ENCODE measurements around the gene CKM.
"Not testable (repeated sequence)": the region's sequence is repeated elsewhere in the genome, so short reads cannot be mapped to it uniquely, and the experiment has no call there.

The CKM gene

GRCh38 chr19:45314708-45315245 lies 7.9 kb downstream of the CKM start:
- DNase-seq: no peak

DNA sequence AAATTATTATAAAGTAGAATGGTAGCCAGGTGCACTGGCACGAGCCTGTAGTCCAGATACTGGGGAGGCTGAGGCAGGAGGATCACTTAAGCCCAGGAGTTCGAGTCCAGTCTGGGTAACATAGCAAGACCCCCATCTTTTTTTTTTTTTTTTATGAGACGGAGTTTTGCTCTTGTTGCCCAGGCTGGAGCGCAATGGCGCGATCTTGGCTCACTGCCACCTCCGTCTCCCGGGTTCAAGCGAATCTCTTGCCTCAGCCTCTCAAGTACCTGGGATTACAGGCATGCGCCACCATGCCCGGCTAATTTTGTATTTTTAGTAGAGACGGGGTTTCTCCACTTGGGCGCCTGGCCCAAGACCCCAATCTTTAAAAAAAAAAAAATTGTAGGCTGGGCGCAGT lies 10.4 kb downstream of the CKM start:
- DNase-seq: not testable (repeated sequence)

DNA sequence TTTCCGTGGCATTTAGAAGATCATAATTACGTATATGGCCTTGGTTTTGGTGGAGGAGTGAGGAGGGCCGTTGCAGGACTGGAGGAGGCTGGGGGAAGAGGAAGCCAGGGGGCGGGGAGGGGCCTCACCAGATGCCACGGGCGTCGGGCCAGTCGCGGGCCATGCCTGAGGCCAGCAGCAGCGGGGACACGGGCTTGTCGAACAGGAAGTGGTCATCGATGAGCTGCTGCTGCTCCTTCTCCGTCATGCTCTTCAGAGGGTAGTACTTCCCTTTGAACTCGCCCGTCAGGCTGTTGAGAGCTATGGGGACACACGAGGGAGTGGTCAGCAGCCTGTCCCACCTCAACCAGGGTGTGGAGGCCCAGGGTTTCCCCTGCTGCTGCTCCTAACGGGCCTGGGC lies 11.1 kb downstream of the CKM start:
- peak; percentile 27 for DNase-seq

GRCh38 chr19:45309322-45309721 lies 13.4 kb downstream of the CKM start:
- not testable (repeated sequence) for DNase-seq

DNA sequence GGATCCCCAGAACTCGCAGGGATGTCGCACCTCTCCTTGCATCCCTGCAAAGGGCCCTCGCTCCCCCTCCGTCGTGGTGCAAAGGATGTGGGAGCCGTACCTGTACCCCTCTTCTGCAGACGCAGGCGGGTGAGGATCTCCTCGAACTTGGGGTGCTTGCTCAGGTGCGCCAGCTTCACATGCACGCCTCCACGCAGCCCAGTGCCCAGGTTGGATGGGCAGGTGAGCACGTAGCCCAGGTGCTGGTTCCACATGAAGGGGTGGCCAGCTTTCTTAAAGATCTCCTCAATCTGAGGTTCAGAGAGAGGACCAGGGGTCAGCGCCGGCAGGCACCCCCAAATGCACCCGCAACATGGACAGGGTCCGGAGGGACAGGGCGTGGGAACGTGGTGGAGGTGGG lies 15.3 kb downstream of the CKM start:
- DNase-seq: no peak

DNA sequence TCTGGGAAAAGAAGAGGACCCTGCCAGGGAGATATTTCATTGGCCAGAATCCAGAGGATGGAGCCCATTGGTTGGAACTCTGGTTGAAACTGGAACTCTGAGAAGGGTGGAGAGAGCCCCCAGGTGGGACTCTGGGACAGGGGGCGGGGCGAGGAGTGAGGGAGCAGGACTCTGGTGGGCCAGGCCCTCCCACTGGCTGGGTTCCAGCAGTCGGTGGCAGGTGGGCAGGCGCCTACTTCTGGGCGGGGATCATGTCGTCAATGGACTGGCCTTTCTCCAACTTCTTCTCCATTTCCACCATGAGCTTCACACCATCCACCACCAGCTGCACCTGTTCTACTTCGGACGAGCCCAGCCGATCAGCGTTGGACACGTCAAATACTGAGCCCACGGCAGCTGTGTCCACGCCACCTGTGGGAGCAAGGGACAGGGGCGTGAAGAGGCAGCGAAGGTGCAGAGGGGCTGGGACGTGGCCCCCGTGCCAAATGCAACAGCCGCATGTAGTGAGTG lies 16.1 kb downstream of the CKM start:
- no peak for DNase-seq

- DNase-seq: no peak
Observed at GRCh38 chr19:45306040-45306439, 16.6 kb downstream of the CKM start.

- DNase-seq: no peak
Observed at GRCh38 chr19:45305421-45305820, 17.3 kb downstream of the CKM start.

GRCh38 chr19:45305007-45305406 lies 17.7 kb downstream of the CKM start:
- no peak for DNase-seq

GRCh38 chr19:45304141-45304926 lies 18.3 kb downstream of the CKM start:
- no peak for DNase-seq

DNA sequence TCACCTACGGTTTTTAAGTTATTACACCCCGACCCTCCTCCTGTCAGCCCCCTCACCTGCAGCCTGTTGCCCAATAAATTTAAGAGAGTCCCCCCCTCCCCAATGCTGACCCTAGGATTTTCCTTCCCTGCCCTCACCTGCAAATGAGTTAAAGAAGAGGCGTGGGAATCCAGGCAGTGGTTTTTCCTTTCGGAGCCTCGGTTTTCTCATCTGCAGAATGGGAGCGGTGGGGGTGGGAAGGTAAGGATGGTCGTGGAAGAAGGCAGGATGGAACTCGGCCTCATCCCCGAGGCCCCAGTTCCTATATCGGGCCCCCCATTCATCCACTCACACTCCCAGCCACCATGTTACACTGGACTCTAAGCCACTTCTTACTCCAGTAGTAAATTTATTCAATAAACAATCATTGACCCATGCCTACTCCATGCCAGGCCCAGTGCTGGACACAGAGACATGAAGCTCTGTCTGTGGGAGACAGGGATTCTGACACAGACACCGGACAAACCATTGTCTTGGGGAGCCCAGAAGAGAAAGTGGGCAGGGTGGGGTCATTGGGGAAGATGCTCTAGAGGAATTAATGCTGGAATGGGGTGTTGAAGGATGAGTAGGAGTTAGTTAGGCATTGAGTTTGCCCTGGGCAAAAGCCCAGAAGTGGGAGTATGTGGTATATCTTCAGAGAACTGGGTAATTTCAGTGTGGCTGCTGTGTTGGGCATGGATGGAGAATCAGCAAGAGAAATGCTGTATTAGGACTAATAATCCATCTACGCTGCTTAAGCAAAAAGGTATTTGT lies 19.2 kb downstream of the CKM start:
- no peak for DNase-seq

DNA sequence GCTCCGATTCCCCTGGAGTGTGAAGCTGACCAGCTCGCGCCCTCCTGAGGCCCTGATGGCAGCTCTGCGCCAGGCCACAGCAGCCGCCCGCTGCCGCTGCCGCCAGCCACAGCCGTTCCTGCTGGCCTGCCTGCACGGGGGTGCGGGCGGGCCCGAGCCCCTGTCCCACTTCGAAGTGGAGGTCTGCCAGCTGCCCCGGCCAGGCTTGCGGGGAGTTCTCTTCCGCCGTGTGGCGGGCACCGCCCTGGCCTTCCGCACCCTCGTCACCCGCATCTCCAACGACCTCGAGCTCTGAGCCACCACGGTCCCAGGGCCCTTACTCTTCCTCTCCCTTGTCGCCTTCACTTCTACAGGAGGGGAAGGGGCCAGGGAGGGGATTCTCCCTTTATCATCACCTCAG lies 20.3 kb downstream of the CKM start:
- DNase-seq: no peak

DNA sequence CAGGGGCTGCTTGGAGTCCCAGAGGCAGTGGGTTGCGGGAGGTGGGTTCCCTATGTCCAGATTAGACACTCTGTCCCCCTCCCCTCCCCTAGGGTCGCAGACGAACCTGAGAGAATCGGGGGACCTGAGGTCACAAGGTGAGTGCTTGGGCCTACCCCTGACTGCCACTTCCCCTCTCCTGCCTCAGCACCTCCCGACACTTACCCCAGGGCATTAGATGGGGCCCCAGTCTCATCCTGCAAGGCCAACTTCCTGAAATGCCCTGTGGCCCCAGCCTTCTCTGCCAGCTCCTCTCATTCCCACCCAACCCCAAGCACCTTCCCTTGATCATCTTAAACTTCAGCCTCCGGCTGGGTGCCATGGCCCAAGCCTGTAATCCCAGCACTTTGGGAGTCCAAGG lies 23.0 kb downstream of the CKM start:
- no peak for DNase-seq

DNA sequence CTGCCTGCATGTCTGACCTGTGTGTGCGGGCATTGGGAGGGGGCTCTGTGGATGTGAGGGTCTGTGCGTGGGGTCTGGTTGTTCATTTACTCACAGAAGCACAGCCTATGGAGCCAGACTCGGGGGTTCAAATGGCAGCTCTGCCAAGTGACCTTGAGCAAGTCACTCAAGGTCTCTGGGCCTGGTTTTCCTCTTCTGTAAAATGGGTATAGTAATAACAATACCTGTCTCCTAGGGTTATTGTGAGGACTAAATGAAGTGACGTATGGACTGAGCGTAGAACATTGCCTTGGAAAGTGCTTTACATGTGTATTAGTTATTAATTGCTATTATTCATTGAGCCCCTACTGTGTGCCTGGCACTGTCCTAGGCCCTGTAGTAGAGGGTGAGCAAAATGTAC lies 24.4 kb downstream of the CKM start:
- DNase-seq: no peak

- DNase-seq: no peak
Observed at GRCh38 chr19:45297674-45298073, 25.0 kb downstream of the CKM start.

DNA sequence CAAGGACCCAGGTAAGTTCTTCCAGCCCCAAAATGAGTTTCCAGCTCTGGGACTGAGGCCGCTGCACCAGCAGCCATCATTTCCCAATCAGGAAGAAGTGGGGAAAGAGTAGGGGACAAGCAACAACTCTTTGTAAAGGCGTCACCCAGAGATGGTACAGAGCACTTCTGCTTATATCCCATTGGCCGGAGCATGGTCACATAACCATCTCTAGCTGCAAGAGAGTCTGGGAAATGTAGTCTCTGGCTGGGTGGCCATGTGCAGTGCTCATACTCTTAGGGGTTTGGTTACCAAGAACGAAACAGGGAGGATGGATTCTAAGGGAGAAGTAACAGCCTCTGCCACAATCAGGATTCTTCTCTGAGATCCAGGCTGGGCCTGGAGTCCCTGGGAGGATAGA lies 26.3 kb downstream of the CKM start:
- DNase-seq: peak; percentile 78

DNA sequence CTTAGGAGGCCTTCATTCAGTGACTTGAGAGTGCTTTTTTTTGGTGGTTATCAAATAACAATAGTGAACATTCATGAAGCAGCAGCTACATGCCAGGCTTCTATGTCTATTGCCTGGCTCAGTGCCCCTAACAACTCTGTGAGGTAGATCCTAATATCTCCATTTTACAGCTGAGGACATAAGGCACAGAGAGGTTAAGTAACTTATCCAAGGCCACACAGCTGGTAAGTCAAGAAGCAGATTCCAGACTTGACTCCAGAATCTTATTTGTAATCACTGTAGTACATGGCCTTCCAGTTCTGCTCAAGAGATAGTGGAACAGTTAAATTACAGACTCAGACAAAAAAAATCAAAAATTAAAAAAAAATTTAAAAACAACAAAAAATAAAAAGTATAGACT lies 26.8 kb downstream of the CKM start:
- DNase-seq: no peak

DNA sequence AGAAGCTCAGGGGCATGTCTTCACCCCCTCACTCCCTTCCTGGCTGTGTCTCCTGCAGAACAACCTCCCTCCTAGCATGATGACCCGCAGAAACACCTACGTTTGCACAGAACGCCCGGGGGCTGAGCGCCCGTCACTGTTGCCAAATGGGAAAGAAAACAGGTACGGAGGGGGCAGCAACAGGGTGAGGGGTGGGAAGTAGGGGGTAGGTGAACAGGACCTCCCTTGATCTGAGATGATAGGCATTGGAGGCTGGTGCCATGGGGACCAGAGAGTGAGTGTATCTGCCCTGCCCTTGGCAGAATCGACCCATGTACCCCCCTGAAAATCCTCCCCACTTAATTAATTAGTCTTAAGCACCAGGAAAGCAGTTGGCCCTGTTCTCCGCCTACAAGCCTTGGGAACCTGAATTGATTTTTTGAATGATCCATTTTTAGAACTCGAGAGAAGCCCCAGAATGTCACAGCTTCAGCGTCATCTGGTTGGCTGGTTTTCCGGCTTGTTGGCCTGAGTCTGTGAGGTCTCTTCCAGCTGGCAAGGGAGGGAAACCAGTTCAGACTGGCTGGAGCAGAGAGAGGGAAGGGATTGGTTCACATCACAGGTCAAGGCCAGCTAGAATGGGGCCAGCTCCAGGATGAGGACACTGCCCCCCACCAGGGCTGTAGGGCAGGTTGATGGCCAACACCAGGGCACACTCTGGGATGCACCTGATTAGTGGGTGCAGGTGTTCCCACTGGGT lies 28.2 kb downstream of the CKM start:
- no peak for DNase-seq

- DNase-seq: no peak
Observed at GRCh38 chr19:45293682-45294081, 29.0 kb downstream of the CKM start.

- no peak for DNase-seq
Observed at GRCh38 chr19:45291834-45292233, 30.8 kb downstream of the CKM start.

- DNase-seq: no peak
Observed at GRCh38 chr19:45290381-45290931, 32.2 kb downstream of the CKM start.

DNA sequence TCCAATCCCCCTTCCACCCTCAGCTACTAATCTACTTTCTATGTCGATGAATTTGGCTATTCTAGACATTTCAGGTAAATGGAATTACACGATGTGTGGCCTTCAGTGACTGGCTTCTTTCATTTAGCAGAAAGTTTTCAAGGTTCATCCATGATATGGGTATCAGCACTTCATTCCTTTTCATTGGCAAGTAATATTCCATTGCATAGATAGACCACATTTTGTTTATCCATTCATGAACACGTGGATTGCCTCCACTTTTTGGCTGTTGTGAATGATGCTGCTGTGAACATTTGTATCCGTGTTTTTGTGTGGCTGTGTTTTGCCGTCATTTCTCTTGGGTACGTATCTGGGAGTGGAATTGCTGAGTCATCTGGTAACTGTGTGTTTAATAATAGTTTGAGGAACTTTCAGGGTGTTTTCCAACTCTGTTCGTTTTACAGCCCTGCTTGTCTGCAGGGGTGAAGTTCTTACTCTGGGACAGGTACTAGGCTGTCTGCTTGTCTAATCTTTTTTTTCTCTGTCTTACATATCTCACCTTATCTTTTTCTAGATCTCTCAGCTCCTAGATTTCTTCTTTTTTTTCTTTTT lies 39.1 kb downstream of the CKM start:
- DNase-seq: peak; percentile 79

Data from inflammatory macrophage treated with lipopolysaccharide for 4 hours (primary cell).